Neural progenitor cell (in vitro differentiated cells): Measurements from ENCODE around the gene CC2D1A. TPM values are rescaled to one million over a fixed set of nuclear protein-coding genes. Genes with fewer than 3 reads are reported as not detected.

ENCODE experiments used
- DNase-seq: peaks from one replicate; pipeline ENCODE4 v3.0.0-alpha.2; 2016; ENCODE audit warnings: low spot score
- H2AFZ ChIP-seq: fragments of 200-600 bp; sonication (generic); replicated peaks from 2 replicates; pipeline ENCODE4 v1.6.1; 2016; ENCODE audit warnings: antibody characterized with exemption
- H3F3A ChIP-seq: fragments of 200-600 bp; sonication (generic); 2 replicates; pipeline ENCODE4 v1.6.1; 2016; ENCODE audit warnings: antibody characterized with exemption, low read depth
- H3K27ac ChIP-seq: fragments of 200-600 bp; sonication (generic); 2 replicates; pipeline ENCODE4 v1.5.1; 2016; ENCODE audit warnings: mild to moderate bottlenecking
- H3K27me3 ChIP-seq: fragments of 200-600 bp; sonication (generic); 2 replicates; pipeline ENCODE4 v1.6.1; 2016; ENCODE audit warnings: mild to moderate bottlenecking, moderate library complexity
- H3K36me3 ChIP-seq: fragments of 200-600 bp; sonication (generic); 2 replicates; pipeline ENCODE4 v1.5.1; 2016
- H3K4me1 ChIP-seq: fragments of 200-600 bp; sonication (generic); 2 replicates; pipeline ENCODE4 v1.6.1; 2016; ENCODE audit warnings: mixed run types
- H3K4me2 ChIP-seq: fragments of 200-600 bp; sonication (generic); 2 replicates; pipeline ENCODE4 v1.6.1; 2016
- H3K4me3 ChIP-seq: fragments of 200-600 bp; sonication (generic); 2 replicates; pipeline ENCODE4 v1.5.1; 2016
- H3K79me2 ChIP-seq: fragments of 200-600 bp; sonication (generic); 2 replicates; pipeline ENCODE4 v1.6.1; 2016; ENCODE audit warnings: low read depth
- H3K9ac ChIP-seq: fragments of 200-600 bp; sonication (generic); 2 replicates; pipeline ENCODE4 v1.6.1; 2016
- H3K9me3 ChIP-seq: fragments of 200-600 bp; sonication (generic); 2 replicates; pipeline ENCODE4 v1.5.1; 2016; ENCODE audit warnings: low read depth
- H4K20me1 ChIP-seq: fragments of 200-600 bp; sonication (generic); 2 replicates; pipeline ENCODE4 v1.6.1; 2016; ENCODE audit warnings: low read depth
- H3K27ac Mint-ChIP-seq: 3 replicates; pipeline ENCODE4 v1.8.0; 2021; ENCODE audit warnings: mixed read lengths
- H3K27me3 Mint-ChIP-seq: 2 replicates; pipeline ENCODE4 v1.8.0; 2022; ENCODE audit warnings: low read depth, mild to moderate bottlenecking, inconsistent platforms, moderate library complexity, mixed read lengths; ENCODE audit not compliant: insufficient read depth
- H3K36me3 Mint-ChIP-seq: 3 replicates; pipeline ENCODE4 v1.8.0; 2021; ENCODE audit warnings: mixed read lengths
- H3K4me1 Mint-ChIP-seq: 3 replicates; pipeline ENCODE4 v1.8.0; 2021; ENCODE audit warnings: mixed read lengths
- H3K4me3 Mint-ChIP-seq: 3 replicates; pipeline ENCODE4 v1.8.0; 2021; ENCODE audit warnings: mild to moderate bottlenecking, moderate library complexity, mixed read lengths
- H3K9me3 Mint-ChIP-seq: 3 replicates; pipeline ENCODE4 v1.8.0; 2020; ENCODE audit warnings: mixed read lengths
- EZH2 ChIP-seq: fragments of 200-600 bp; sonication (generic); IDR thresholded peaks from 2 replicates; pipeline ENCODE4 v1.6.1; 2017; ENCODE audit warnings: antibody characterized with exemption, mild to moderate bottlenecking, moderate library complexity
- EZH2phosphoT487 ChIP-seq: fragments of 200-600 bp; sonication (generic); IDR thresholded peaks from 2 replicates; pipeline ENCODE4 v1.6.1; 2017; ENCODE audit warnings: antibody characterized with exemption
- total RNA-seq: library from RNA; depleted of rRNA; stranded (reverse); fragments of >200 nt; gene quantifications from 2 replicates; pipeline ENCODE4 v1.2.3, GENCODE V29; 2015; ENCODE audit warnings: low replicate concordance
- TF ChIP-seq, protein P1 (sequence below): fragments of 200-600 bp; sonication (generic); IDR thresholded peaks from 2 replicates; pipeline ENCODE4 v1.5.1; 2017; ENCODE audit warnings: antibody characterized with exemption, mild to moderate bottlenecking

CC2D1A gene
- total RNA-seq, 1 donor from 2014 or later, result 8.1 TPM

DNA sequence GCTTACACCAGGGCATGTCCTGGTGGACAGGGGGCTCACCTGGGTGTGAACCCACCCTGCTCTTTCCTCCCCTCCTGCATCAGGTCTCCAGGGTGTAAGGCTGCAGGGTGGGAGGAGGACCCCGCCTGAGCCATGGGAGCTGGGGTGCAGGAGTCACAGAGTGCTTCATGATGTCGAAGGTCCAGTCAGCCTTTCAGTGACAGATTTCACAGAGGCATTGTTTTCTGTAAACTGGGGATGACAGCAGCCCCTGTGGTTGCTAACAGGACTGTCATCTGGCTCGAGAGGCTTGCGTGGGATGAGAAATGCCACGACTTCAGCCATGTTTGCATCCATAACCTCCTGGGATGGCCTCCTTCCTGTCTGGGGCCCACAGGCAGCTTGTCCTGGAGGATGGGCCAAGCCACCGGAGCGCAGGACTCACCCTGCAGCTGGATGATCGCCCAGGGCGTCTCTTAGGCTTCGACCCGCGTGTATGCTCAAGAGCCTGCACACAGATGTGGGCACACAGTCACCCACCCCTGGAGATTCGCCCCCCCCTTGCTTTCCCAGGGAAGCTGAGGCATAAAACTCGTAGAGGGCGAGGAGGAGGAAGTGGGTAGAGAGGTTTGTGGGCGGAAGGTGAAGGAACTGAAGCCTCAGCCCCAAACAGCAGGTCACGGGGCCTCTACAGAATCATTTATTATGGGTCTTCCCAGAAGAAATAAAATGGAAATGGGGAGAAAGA, 24.1 kb upstream of the CC2D1A start:
- DNase-seq, result peak; percentile 29
- Histone ChIP-seq H4K20me1 (no peaks in the 10 kb centered on the region), H3K9me3 (no peaks in the 10 kb centered on the region), H3K4me1 (peaks cover 20% of the 10 kb centered on the region), H3K79me2 (no peaks in the 10 kb centered on the region), H3K27ac (no peak overlapping the region), H3K4me2 (peak overlapping the region; percentile 66), H3K9ac (no peak overlapping the region), H3F3A (peaks cover 7% of the 10 kb centered on the region), H3K4me3 (no peak overlapping the region), H3K27me3 (peaks cover 28% of the 10 kb centered on the region), H2AFZ (peak overlapping the region; percentile 9), H3K36me3 (no peaks in the 10 kb centered on the region)
- Mint-ChIP-seq H3K27me3 (peaks cover 8% of the 10 kb centered on the region), H3K36me3 (no peaks in the 10 kb centered on the region), H3K4me3 (peak overlapping the region; percentile 38), H3K27ac (peak overlapping the region; percentile 81), H3K4me1 (peaks cover 30% of the 10 kb centered on the region), H3K9me3 (no peaks in the 10 kb centered on the region)
- TF ChIP-seq, protein P1, sequence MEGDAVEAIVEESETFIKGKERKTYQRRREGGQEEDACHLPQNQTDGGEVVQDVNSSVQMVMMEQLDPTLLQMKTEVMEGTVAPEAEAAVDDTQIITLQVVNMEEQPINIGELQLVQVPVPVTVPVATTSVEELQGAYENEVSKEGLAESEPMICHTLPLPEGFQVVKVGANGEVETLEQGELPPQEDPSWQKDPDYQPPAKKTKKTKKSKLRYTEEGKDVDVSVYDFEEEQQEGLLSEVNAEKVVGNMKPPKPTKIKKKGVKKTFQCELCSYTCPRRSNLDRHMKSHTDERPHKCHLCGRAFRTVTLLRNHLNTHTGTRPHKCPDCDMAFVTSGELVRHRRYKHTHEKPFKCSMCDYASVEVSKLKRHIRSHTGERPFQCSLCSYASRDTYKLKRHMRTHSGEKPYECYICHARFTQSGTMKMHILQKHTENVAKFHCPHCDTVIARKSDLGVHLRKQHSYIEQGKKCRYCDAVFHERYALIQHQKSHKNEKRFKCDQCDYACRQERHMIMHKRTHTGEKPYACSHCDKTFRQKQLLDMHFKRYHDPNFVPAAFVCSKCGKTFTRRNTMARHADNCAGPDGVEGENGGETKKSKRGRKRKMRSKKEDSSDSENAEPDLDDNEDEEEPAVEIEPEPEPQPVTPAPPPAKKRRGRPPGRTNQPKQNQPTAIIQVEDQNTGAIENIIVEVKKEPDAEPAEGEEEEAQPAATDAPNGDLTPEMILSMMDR, result no peak
- TF ChIP-seq EZH2phosphoT487, result no peak
- no peak for TF ChIP-seq EZH2

DNA sequence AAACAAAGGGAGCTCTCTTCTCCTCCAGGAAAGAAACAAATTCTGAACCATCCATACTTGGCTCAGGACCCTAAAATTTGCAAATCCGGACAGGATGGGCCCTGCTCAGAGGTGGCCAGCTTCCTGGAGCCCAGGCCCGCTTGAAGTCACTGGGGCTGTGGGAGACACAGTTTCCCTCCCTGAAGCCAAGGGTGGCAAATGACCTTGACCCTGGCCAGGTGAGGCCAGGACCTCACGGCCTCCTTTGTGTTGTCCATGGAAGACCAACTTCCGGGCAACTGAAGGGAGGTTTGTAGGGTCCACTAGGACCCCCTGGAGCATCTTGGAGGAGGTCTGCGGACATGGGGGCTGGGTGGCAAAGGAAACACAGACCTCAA, 23.6 kb upstream of the CC2D1A start:
- no peak overlapping the region for H3K4me2 ChIP-seq
- no peaks in the 10 kb centered on the region for H3K36me3 ChIP-seq
- TF ChIP-seq, protein P1, result no peak
- TF ChIP-seq EZH2phosphoT487 (no peak), EZH2 (no peak)
- no peak for DNase-seq
- H3K9ac ChIP-seq, result no peak overlapping the region
- H3K9me3 Mint-ChIP-seq, result no peaks in the 10 kb centered on the region
- H3K27me3 Mint-ChIP-seq, result peaks cover 8% of the 10 kb centered on the region
- H2AFZ ChIP-seq, result no peak overlapping the region
- no peaks in the 10 kb centered on the region for H3K79me2 ChIP-seq
- H3K36me3 Mint-ChIP-seq, result no peaks in the 10 kb centered on the region
- H3K27ac ChIP-seq, result no peak overlapping the region
- H4K20me1 ChIP-seq, result no peaks in the 10 kb centered on the region
- H3K4me1 ChIP-seq, result peaks cover 18% of the 10 kb centered on the region
- H3K4me3 ChIP-seq, result no peak overlapping the region
- H3F3A ChIP-seq, result peaks cover 7% of the 10 kb centered on the region
- H3K27ac Mint-ChIP-seq, result peak overlapping the region; percentile 81
- H3K4me3 Mint-ChIP-seq, result no peak overlapping the region
- H3K9me3 ChIP-seq, result no peaks in the 10 kb centered on the region
- H3K27me3 ChIP-seq, result peaks cover 22% of the 10 kb centered on the region
- peaks cover 30% of the 10 kb centered on the region for H3K4me1 Mint-ChIP-seq

- no peak overlapping the region for H3K27ac ChIP-seq
- DNase-seq, result no peak
- Mint-ChIP-seq H3K27me3 (peaks cover 8% of the 10 kb centered on the region), H3K36me3 (no peaks in the 10 kb centered on the region), H3K27ac (no peak overlapping the region), H3K4me1 (peaks cover 30% of the 10 kb centered on the region), H3K9me3 (no peaks in the 10 kb centered on the region), H3K4me3 (no peak overlapping the region)
- no peaks in the 10 kb centered on the region for H3K9me3 ChIP-seq
- peaks cover 18% of the 10 kb centered on the region for H3K4me1 ChIP-seq
- no peaks in the 10 kb centered on the region for H3K36me3 ChIP-seq
- no peak overlapping the region for H2AFZ ChIP-seq
- H3K79me2 ChIP-seq, result no peaks in the 10 kb centered on the region
- peaks cover 7% of the 10 kb centered on the region for H3F3A ChIP-seq
- H3K4me2 ChIP-seq, result no peak overlapping the region
- TF ChIP-seq, protein P1, result no peak
- no peak for TF ChIP-seq EZH2
- TF ChIP-seq EZH2phosphoT487, result no peak
- no peak overlapping the region for H3K4me3 ChIP-seq
- no peaks in the 10 kb centered on the region for H4K20me1 ChIP-seq
- H3K9ac ChIP-seq, result no peak overlapping the region
- H3K27me3 ChIP-seq, result peaks cover 18% of the 10 kb centered on the region
Measured at GRCh38 chr19:13882836-13883235, 23.2 kb upstream of the CC2D1A start.
